PFSK-1 (cell line): ENCODE data around the gene KCNB1.

Experiments used
- FOXP2 ChIP-seq: optimal IDR thresholded peaks from 2 replicates; pipeline ENCODE3; 2011; ENCODE audit warnings: borderline replicate concordance, control low read depth, inconsistent platforms; ENCODE audit not compliant: insufficient read depth; ENCODE audit errors: extremely low read length, extremely low read depth
- POLR2AphosphoS5 ChIP-seq: IDR thresholded peaks from 2 replicates; pipeline ENCODE4 v1.6.1; 2012; ENCODE audit warnings: low read depth, mild to moderate bottlenecking, control low read depth, low read length, moderate library complexity
- REST ChIP-seq, 2 experiments: IDR thresholded peaks; 2 replicates each; pipeline versions ENCODE4 v1.6.1 to v1.8.0; 2011 to 2012; ENCODE audit warnings: low read depth in 2 of 2, low read length in 2 of 2, control low read depth in 1 of 2, inconsistent platforms in 1 of 2, mild to moderate bottlenecking in 1 of 2, moderate library complexity in 1 of 2; ENCODE audit not compliant: insufficient read depth in 1 of 2
- SIN3A ChIP-seq: IDR thresholded peaks from 2 replicates; pipeline ENCODE4 v1.6.1; 2012; ENCODE audit warnings: mild to moderate bottlenecking, low read length, moderate library complexity, borderline replicate concordance; ENCODE audit not compliant: insufficient read depth
- TAF1 ChIP-seq: IDR thresholded peaks from 2 replicates; pipeline ENCODE4 v1.6.1; 2012; ENCODE audit warnings: low read length, control low read depth, borderline replicate concordance; ENCODE audit not compliant: insufficient read depth

Gene KCNB1

GRCh38 chr20:49417843-49418555 is 64.5 kb downstream of the KCNB1 start:
- TF ChIP-seq TAF1 (no peak), FOXP2 (no peak), REST (IDR thresholded peaks at IDR 0.05; ENCODE audit: insufficient read depth in 1 of 2, low read depth in 2 of 2, low read length in 2 of 2) (no peak), POLR2AphosphoS5 (no peak), SIN3A (no peak)

- TF ChIP-seq REST (IDR thresholded peaks at IDR 0.05; ENCODE audit: insufficient read depth in 1 of 2, low read depth in 2 of 2, low read length in 2 of 2) = no peak
- no peak for TF ChIP-seq TAF1
- no peak for TF ChIP-seq SIN3A
- TF ChIP-seq POLR2AphosphoS5 = no peak
- no peak for TF ChIP-seq FOXP2
These were observed 66.8 kb downstream of the KCNB1 start for GRCh38 chr20:49415668-49416044.

- TF ChIP-seq SIN3A (no peak), FOXP2 (no peak), REST (IDR thresholded peaks at IDR 0.05; ENCODE audit: insufficient read depth in 1 of 2, low read depth in 2 of 2, low read length in 2 of 2) (no peak), POLR2AphosphoS5 (no peak), TAF1 (no peak)
These were observed 67.3 kb downstream of the KCNB1 start for GRCh38 chr20:49415005-49415667.

- TF ChIP-seq SIN3A (no peak), FOXP2 (no peak), POLR2AphosphoS5 (no peak), TAF1 (no peak)
These were observed 68.8 kb downstream of the KCNB1 start for GRCh38 chr20:49413677-49414076.

GRCh38 chr20:49412953-49413352 is 69.5 kb downstream of the KCNB1 start:
- TF ChIP-seq TAF1 (no peak), FOXP2 (no peak), POLR2AphosphoS5 (no peak), REST (IDR thresholded peaks at IDR 0.05; ENCODE audit: insufficient read depth in 1 of 2, low read depth in 2 of 2, low read length in 2 of 2) (no peak), SIN3A (no peak)
